Measurements from ENCODE around the gene SEC23A.
"Not testable (repeated sequence)": the region's sequence is repeated elsewhere in the genome, so short reads cannot be mapped to it uniquely, and the experiment has no call there.

DNA sequence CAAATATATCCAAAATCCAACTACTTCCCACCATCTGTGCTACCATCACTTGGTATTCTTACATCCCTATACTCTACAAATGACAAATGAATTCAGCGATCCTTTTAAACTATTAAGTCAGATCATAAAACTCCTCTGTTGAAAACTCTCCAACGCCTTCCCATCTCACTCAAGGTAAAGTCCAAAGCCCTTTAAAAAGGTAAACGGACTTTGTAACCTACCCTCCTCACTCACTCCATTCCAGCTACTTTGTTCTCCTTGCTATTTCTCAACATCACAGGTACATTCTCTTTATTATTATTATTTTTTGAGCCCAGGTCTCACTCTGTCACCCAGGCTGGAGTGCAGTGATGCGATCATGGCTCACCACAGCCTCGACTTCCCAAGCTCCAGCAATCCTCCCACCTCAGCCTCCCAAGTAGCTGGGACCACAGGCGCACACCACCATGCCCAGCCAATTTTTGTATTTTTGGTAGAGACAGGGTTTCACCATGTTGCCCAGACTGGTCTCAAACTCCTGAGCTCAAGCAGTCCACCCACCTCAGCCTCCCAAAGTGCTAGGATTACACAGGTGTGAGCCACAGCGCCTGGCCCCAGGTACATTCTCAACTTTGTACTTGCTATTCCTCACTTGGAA lies 33.7 kb downstream of the SEC23A start:
- TF ChIP-seq NANOG (IDR thresholded peaks at IDR 0.05; ENCODE audit: insufficient read depth, low read depth, low read length, poor library complexity, severe bottlenecking); CEBPB (IDR thresholded peaks at IDR 0.05; ENCODE audit: low read depth, low read length); EZH2 (IDR thresholded peaks at IDR 0.05; ENCODE audit: low read depth, low read length, severe bottlenecking): not testable (repeated sequence)
- TF ChIP-seq, protein P1, sequence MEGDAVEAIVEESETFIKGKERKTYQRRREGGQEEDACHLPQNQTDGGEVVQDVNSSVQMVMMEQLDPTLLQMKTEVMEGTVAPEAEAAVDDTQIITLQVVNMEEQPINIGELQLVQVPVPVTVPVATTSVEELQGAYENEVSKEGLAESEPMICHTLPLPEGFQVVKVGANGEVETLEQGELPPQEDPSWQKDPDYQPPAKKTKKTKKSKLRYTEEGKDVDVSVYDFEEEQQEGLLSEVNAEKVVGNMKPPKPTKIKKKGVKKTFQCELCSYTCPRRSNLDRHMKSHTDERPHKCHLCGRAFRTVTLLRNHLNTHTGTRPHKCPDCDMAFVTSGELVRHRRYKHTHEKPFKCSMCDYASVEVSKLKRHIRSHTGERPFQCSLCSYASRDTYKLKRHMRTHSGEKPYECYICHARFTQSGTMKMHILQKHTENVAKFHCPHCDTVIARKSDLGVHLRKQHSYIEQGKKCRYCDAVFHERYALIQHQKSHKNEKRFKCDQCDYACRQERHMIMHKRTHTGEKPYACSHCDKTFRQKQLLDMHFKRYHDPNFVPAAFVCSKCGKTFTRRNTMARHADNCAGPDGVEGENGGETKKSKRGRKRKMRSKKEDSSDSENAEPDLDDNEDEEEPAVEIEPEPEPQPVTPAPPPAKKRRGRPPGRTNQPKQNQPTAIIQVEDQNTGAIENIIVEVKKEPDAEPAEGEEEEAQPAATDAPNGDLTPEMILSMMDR (IDR thresholded peaks at IDR 0.05; ENCODE audit: control extremely low read depth in 1 of 3, insufficient read depth in 1 of 3, low read depth in 1 of 3, low read length in 3 of 3), result not testable (repeated sequence)
- TF ChIP-seq, protein P2, sequence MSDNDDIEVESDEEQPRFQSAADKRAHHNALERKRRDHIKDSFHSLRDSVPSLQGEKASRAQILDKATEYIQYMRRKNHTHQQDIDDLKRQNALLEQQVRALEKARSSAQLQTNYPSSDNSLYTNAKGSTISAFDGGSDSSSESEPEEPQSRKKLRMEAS (IDR thresholded peaks at IDR 0.05), result not testable (repeated sequence)

All from H1 (cell line).